IMR-90 (cell line): ENCODE data around the gene RAPH1.

Experiments used
- MXI1 ChIP-seq: IDR thresholded peaks from 2 replicates; pipeline ENCODE4 v1.6.1; 2012; ENCODE audit warnings: low read depth, mild to moderate bottlenecking, low read length, moderate library complexity, borderline replicate concordance
- RCOR1 ChIP-seq: IDR thresholded peaks from 2 replicates; pipeline ENCODE4 v1.6.1; 2012; ENCODE audit warnings: mild to moderate bottlenecking, low read length, improper control_type of control experiment; ENCODE audit not compliant: insufficient replicate concordance

DNA sequence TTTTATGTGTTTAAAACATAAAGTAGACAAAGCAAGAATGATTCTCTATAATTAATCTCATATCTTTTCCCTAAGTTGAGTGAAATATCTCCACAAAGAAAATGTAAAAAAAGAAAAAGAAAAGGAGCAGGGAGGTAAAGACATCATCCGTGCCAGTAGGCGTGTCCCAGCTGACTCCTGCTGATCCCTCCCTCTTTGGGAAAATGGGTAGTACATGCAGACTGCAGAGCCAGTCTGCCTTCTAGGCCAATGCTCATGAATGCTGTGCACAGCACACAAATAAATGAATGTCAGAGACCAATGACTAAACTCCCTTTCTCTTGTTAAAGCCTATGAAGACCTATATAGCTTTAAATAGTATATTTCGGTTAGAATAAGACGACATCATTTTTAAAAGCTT is 64.7 kb downstream of the RAPH1 start:
- TF ChIP-seq MXI1 (no peak), RCOR1 (no peak)
